ENCODE results near the gene SOX10.
"Not testable (repeated sequence)": the region's sequence is repeated elsewhere in the genome, so short reads cannot be mapped to it uniquely, and the experiment has no call there.

Gene SOX10

DNA sequence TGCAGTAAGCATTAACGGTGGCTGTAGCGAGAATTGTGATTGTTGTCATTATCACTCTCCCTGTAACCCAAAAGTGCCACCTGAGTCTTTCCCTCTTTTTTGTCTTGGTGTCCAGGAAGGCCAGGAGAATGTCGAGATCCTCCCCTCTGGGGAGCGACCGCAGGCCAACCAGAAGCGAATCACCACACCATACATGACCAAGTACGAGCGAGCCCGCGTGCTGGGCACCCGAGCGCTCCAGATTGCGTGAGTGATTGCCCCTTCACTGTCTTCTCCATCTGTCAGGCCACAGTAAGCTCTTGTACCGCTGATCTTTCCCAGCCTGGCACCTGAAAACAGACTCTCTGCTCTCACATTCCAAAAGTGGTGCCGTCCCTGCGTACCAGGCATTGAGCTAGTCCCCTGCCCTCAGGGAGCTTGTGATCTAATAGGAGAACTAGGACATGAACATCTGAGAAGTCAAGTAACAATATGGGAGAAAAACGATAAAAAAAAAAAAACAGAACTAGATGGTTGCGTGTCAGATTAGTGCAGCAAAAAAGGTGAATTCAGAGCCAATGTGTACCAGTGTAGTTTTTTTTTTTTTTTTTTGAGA, 25.0 kb downstream of the SOX10 start (continued):
- TF ChIP-seq, protein P1, sequence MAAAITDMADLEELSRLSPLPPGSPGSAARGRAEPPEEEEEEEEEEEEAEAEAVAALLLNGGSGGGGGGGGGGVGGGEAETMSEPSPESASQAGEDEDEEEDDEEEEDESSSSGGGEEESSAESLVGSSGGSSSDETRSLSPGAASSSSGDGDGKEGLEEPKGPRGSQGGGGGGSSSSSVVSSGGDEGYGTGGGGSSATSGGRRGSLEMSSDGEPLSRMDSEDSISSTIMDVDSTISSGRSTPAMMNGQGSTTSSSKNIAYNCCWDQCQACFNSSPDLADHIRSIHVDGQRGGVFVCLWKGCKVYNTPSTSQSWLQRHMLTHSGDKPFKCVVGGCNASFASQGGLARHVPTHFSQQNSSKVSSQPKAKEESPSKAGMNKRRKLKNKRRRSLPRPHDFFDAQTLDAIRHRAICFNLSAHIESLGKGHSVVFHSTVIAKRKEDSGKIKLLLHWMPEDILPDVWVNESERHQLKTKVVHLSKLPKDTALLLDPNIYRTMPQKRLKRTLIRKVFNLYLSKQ (tag by site-specific recombination; IDR thresholded peaks at IDR 0.05; ENCODE audit: borderline replicate concordance), result no peak
- TF ChIP-seq, protein P2, sequence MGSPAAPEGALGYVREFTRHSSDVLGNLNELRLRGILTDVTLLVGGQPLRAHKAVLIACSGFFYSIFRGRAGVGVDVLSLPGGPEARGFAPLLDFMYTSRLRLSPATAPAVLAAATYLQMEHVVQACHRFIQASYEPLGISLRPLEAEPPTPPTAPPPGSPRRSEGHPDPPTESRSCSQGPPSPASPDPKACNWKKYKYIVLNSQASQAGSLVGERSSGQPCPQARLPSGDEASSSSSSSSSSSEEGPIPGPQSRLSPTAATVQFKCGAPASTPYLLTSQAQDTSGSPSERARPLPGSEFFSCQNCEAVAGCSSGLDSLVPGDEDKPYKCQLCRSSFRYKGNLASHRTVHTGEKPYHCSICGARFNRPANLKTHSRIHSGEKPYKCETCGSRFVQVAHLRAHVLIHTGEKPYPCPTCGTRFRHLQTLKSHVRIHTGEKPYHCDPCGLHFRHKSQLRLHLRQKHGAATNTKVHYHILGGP (tag by site-specific recombination; IDR thresholded peaks at IDR 0.05), result no peak
- TF ChIP-seq ZNF658 (tag by site-specific recombination; IDR thresholded peaks at IDR 0.05), result no peak

DNA sequence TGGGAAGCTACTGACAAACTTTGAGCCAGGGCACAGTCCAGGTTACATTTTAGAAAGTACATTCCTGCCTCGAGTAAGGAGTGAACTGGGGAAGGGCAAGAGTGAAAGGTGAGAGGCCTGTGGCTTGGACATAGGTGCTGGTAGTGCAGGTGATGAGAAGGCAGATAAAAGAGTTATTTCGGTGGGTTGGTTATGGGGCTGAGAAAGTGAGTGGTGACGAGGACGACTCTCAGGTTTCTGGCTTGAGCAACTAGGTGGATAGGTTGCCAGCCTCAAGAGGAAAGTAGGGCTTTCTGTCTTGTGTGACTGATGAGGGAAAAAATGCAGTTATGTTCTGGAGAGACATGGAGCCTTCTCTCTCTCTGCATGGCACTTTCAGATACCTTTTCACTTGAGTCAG, 27.1 kb downstream of the SOX10 start:
- H3K27ac ChIP-seq (ENCODE audit: extremely low read depth, low read depth, low read length), result no peak overlapping the region
- CTCF ChIA-PET, result no interaction called here
- POLR2A ChIA-PET, result no interaction called here
- H3K4me3 ChIP-seq (ENCODE audit: low read depth, low read length), result no peak overlapping the region
- 0 out of 2 replicates have a peak, but pooled peaks cover 4% of the 10 kb centered on the region for H3K4me1 ChIP-seq (ENCODE audit: control insufficient read depth, insufficient read depth, low read length)
- TF ChIP-seq ZBTB8A (tag by site-specific recombination; IDR thresholded peaks at IDR 0.05) (no peak), PRDM1 (tag by site-specific recombination; IDR thresholded peaks at IDR 0.05) (peak; percentile 87), ZNF16 (tag by site-specific recombination; IDR thresholded peaks at IDR 0.05; ENCODE audit: low read depth) (no peak), GLIS1 (tag by site-specific recombination; IDR thresholded peaks at IDR 0.05) (no peak)
- peaks cover 43 to 58% of the 10 kb centered on the region in 2 experiments; a peak in 2 of 3 replicates for H3K36me3 ChIP-seq (ENCODE audit: control insufficient read depth in 2 of 2, insufficient read depth in 1 of 2, low read length in 2 of 2)
- H3K9me3 ChIP-seq (ENCODE audit: control insufficient read depth, insufficient read depth, low read depth, low read length), result no peaks in the 10 kb centered on the region

DNA sequence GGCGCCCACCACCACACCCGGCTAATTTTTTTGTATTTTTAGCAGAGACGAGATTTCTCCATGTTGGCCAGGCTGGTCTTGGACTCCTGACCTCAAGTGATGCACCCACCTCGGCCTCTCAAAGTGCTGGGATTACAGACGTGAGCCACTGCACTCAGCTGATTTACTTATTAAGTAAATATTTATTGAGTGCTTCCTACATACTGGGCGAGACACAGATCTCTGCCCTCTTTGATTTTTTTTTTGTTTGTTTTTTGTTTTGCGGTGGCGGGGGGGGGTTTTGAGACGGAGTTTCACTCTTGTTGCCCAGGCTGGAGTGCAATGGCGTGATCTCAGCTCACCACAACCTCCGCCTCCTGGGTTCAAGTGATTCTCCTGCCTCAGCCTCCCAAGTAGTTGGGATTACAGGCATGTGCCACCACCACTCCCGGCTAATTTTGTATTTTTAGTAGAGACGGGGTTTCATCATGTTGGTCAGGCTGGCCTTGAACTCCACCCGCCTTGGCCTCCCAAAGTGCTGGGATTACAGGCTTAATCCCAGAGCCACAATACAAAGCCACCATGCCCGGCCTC, 28.4 kb downstream of the SOX10 start:
- CTCF ChIA-PET, result interaction anchor here (1.2 to 3.0 kb wide), 4 partner anchors 8 to 44 kb away, joined by 4 to 21 read pairs (median 8); no protein-coding TSS in a partner anchor
- H3K27ac ChIP-seq (ENCODE audit: extremely low read depth, low read depth, low read length); H3K4me3 ChIP-seq (ENCODE audit: low read depth, low read length); H3K4me1 ChIP-seq (ENCODE audit: control insufficient read depth, insufficient read depth, low read length); H3K9me3 ChIP-seq (ENCODE audit: control insufficient read depth, insufficient read depth, low read depth, low read length); POLR2A ChIA-PET: not testable (repeated sequence)
- H3K36me3 ChIP-seq (ENCODE audit: control insufficient read depth in 2 of 2, insufficient read depth in 1 of 2, low read length in 2 of 2), result peaks cover 31 to 44% of the 10 kb centered on the region in 2 experiments; a peak in 2 of 3 replicates

DNA sequence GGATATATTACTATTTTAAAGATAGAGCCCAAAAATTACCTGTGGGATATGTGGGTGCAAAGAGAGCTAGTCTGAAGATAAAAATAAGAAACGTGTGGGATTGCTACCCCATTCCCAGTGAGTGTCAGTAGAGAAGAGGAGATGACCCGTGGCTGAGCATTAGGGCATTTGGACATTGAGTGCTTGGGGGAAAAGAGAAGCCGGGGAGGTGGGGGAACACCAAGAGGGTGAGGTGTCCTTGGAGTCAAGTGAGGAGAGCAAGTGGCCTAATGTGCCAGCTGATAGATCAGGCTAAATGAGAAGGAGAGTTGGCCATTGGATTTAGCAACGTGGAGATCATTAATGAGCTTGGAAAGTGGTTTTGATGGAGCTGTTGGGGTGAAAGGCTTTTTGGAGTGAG, 29.7 kb downstream of the SOX10 start:
- no peaks in the 10 kb centered on the region for H3K9me3 ChIP-seq (ENCODE audit: control insufficient read depth, insufficient read depth, low read depth, low read length)
- no peak overlapping the region for H3K27ac ChIP-seq (ENCODE audit: extremely low read depth, low read depth, low read length)
- POLR2A ChIA-PET, result interaction anchor here (0.5 to 1.8 kb wide), 6 partner anchors 10 to 361 kb away, joined by 3 to 10 read pairs (median 6); partner anchors contain the start of genes LGALS1 and MICALL1
- H3K4me1 ChIP-seq (ENCODE audit: control insufficient read depth, insufficient read depth, low read length), result 0 out of 2 replicates have a peak, but pooled peaks cover 4% of the 10 kb centered on the region
- peaks cover 19 to 34% of the 10 kb centered on the region in 2 experiments; a peak in 2 of 3 replicates for H3K36me3 ChIP-seq (ENCODE audit: control insufficient read depth in 2 of 2, insufficient read depth in 1 of 2, low read length in 2 of 2)
- CTCF ChIA-PET, result interaction anchor here (0.8 to 3.0 kb wide), 8 partner anchors 7 to 387 kb away, joined by 3 to 21 read pairs (median 6); no protein-coding TSS in a partner anchor
- peak overlapping the region; percentile 99 for H3K4me3 ChIP-seq (ENCODE audit: low read depth, low read length)
- no peak for TF ChIP-seq ZNF777 (tag by site-specific recombination; IDR thresholded peaks at IDR 0.05; ENCODE audit: borderline replicate concordance)
- TF ChIP-seq, protein P3, sequence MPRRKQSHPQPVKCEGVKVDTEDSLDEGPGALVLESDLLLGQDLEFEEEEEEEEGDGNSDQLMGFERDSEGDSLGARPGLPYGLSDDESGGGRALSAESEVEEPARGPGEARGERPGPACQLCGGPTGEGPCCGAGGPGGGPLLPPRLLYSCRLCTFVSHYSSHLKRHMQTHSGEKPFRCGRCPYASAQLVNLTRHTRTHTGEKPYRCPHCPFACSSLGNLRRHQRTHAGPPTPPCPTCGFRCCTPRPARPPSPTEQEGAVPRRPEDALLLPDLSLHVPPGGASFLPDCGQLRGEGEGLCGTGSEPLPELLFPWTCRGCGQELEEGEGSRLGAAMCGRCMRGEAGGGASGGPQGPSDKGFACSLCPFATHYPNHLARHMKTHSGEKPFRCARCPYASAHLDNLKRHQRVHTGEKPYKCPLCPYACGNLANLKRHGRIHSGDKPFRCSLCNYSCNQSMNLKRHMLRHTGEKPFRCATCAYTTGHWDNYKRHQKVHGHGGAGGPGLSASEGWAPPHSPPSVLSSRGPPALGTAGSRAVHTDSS (tag by site-specific recombination; IDR thresholded peaks at IDR 0.05), result no peak
- no peak for TF ChIP-seq SCRT2 (tag by site-specific recombination; IDR thresholded peaks at IDR 0.05)
- TF ChIP-seq ZIC2 (tag by site-specific recombination; IDR thresholded peaks at IDR 0.05), result no peak
- TF ChIP-seq KLF16 (tag by site-specific recombination; IDR thresholded peaks at IDR 0.05), result no peak
- peak; percentile 75 for TF ChIP-seq PRDM1 (tag by site-specific recombination; IDR thresholded peaks at IDR 0.05)
- TF ChIP-seq, protein P4, sequence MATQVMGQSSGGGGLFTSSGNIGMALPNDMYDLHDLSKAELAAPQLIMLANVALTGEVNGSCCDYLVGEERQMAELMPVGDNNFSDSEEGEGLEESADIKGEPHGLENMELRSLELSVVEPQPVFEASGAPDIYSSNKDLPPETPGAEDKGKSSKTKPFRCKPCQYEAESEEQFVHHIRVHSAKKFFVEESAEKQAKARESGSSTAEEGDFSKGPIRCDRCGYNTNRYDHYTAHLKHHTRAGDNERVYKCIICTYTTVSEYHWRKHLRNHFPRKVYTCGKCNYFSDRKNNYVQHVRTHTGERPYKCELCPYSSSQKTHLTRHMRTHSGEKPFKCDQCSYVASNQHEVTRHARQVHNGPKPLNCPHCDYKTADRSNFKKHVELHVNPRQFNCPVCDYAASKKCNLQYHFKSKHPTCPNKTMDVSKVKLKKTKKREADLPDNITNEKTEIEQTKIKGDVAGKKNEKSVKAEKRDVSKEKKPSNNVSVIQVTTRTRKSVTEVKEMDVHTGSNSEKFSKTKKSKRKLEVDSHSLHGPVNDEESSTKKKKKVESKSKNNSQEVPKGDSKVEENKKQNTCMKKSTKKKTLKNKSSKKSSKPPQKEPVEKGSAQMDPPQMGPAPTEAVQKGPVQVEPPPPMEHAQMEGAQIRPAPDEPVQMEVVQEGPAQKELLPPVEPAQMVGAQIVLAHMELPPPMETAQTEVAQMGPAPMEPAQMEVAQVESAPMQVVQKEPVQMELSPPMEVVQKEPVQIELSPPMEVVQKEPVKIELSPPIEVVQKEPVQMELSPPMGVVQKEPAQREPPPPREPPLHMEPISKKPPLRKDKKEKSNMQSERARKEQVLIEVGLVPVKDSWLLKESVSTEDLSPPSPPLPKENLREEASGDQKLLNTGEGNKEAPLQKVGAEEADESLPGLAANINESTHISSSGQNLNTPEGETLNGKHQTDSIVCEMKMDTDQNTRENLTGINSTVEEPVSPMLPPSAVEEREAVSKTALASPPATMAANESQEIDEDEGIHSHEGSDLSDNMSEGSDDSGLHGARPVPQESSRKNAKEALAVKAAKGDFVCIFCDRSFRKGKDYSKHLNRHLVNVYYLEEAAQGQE (tag by site-specific recombination; IDR thresholded peaks at IDR 0.05), result no peak
- no peak for TF ChIP-seq KLF7 (tag by site-specific recombination; IDR thresholded peaks at IDR 0.05; ENCODE audit: borderline replicate concordance)
